ENCODE results near the gene ROBO1. TPM values are rescaled to one million over a fixed set of nuclear protein-coding genes. Genes with fewer than 3 reads are reported as not detected.

The ROBO1 gene
- total RNA-seq, 1 experiment from 2014 or later, result 67.6 TPM

- DNase-seq (ENCODE audit: low spot score), result no peak
- no peaks in the 10 kb centered on the region for H3K27me3 ChIP-seq (replicated peaks; ENCODE audit: insufficient read depth, low read depth, low read length, poor library complexity)
- no peaks in the 10 kb centered on the region for H3K36me3 ChIP-seq (ENCODE audit: insufficient read depth, low read length, poor library complexity, severe bottlenecking)
- no peak overlapping the region for H3K27ac ChIP-seq (ENCODE audit: low read depth, low read length, poor library complexity, severe bottlenecking)
- CTCF ChIA-PET, result no interaction called here
- no peak for TF ChIP-seq EZH2 (IDR thresholded peaks at IDR 0.05; ENCODE audit: borderline replicate concordance, low read depth, low read length, poor library complexity, severe bottlenecking)
- TF ChIP-seq, protein P1, sequence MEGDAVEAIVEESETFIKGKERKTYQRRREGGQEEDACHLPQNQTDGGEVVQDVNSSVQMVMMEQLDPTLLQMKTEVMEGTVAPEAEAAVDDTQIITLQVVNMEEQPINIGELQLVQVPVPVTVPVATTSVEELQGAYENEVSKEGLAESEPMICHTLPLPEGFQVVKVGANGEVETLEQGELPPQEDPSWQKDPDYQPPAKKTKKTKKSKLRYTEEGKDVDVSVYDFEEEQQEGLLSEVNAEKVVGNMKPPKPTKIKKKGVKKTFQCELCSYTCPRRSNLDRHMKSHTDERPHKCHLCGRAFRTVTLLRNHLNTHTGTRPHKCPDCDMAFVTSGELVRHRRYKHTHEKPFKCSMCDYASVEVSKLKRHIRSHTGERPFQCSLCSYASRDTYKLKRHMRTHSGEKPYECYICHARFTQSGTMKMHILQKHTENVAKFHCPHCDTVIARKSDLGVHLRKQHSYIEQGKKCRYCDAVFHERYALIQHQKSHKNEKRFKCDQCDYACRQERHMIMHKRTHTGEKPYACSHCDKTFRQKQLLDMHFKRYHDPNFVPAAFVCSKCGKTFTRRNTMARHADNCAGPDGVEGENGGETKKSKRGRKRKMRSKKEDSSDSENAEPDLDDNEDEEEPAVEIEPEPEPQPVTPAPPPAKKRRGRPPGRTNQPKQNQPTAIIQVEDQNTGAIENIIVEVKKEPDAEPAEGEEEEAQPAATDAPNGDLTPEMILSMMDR (conservative IDR thresholded peaks at IDR 0.05; ENCODE audit: low read depth, low read length), result no peak
- POLR2A ChIA-PET (ENCODE audit: low non-redundant PET), result no interaction called here
- BruUV-seq (replicated peaks), result no TSS peak
- no peak overlapping the region for H3K4me3 ChIP-seq (ENCODE audit: low read depth, low read length, poor library complexity, severe bottlenecking)
- H3K4me1 ChIP-seq (ENCODE audit: insufficient read depth, low read length, poor library complexity, severe bottlenecking), result no peaks in the 10 kb centered on the region
- intact Hi-C loops (cut with micrococcal nuclease; ENCODE audit: unreplicated experiment), result no loop called here
- H3K9me3 ChIP-seq (ENCODE audit: low read depth, low read length, poor library complexity, severe bottlenecking), result no peaks in the 10 kb centered on the region
These were observed 607.4 kb downstream of the ROBO1 start for GRCh38 chr3:79160421-79160820.

GRCh38 chr3:79159736-79160135 lies 608.1 kb downstream of the ROBO1 start:
- Histone ChIP-seq H3K4me3 (ENCODE audit: low read depth, low read length, poor library complexity, severe bottlenecking) (no peak overlapping the region), H3K36me3 (ENCODE audit: insufficient read depth, low read length, poor library complexity, severe bottlenecking) (no peaks in the 10 kb centered on the region), H3K27me3 (replicated peaks; ENCODE audit: insufficient read depth, low read depth, low read length, poor library complexity) (no peaks in the 10 kb centered on the region), H3K27ac (ENCODE audit: low read depth, low read length, poor library complexity, severe bottlenecking) (no peak overlapping the region), H3K4me1 (ENCODE audit: insufficient read depth, low read length, poor library complexity, severe bottlenecking) (no peaks in the 10 kb centered on the region), H3K9me3 (ENCODE audit: low read depth, low read length, poor library complexity, severe bottlenecking) (no peaks in the 10 kb centered on the region)
- BruUV-seq (replicated peaks), result no TSS peak
- ChIA-PET POLR2A (ENCODE audit: low non-redundant PET) (no interaction called here), CTCF (no interaction called here)
- no peak for TF ChIP-seq EZH2 (IDR thresholded peaks at IDR 0.05; ENCODE audit: borderline replicate concordance, low read depth, low read length, poor library complexity, severe bottlenecking)
- TF ChIP-seq, protein P1 (conservative IDR thresholded peaks at IDR 0.05; ENCODE audit: low read depth, low read length), result no peak
- no peak for DNase-seq (ENCODE audit: low spot score)
- intact Hi-C loops (cut with micrococcal nuclease; ENCODE audit: unreplicated experiment), result no loop called here

DNA sequence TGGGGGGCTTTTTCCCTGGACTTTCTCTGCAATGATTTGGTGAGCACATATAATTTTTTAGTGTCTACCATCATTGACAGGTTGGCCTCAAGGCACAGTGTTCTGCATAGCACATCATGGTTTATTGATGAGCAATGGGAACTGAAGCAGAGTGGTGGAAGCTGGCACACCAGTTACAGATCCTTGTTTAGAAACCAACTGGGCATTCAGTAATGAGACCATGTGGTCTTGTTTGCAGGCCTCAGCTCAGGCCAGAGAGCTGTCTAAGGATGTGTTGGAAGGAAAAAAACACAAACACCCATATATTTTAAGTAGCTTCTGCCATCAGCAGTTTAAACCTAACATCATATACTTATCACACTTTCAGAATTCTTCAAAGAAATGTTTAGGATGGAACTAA lies 610.6 kb downstream of the ROBO1 start:
- intact Hi-C loops (cut with micrococcal nuclease; ENCODE audit: unreplicated experiment), result no loop called here
- DNase-seq (ENCODE audit: low spot score), result no peak
- TF ChIP-seq EZH2 (IDR thresholded peaks at IDR 0.05; ENCODE audit: borderline replicate concordance, low read depth, low read length, poor library complexity, severe bottlenecking), result no peak
- TF ChIP-seq, protein P1 (conservative IDR thresholded peaks at IDR 0.05; ENCODE audit: low read depth, low read length), result no peak
- H3K4me3 ChIP-seq (ENCODE audit: low read depth, low read length, poor library complexity, severe bottlenecking), result no peak overlapping the region
- H3K36me3 ChIP-seq (ENCODE audit: insufficient read depth, low read length, poor library complexity, severe bottlenecking), result no peaks in the 10 kb centered on the region
- CTCF ChIA-PET, result no interaction called here
- H3K9me3 ChIP-seq (ENCODE audit: low read depth, low read length, poor library complexity, severe bottlenecking), result no peaks in the 10 kb centered on the region
- POLR2A ChIA-PET (ENCODE audit: low non-redundant PET), result interaction anchor here (0.6 kb wide), 1 partner anchor 132 kb away, joined by 4 read pairs; no protein-coding TSS in a partner anchor
- H3K27ac ChIP-seq (ENCODE audit: low read depth, low read length, poor library complexity, severe bottlenecking), result no peak overlapping the region
- no TSS peak for BruUV-seq (replicated peaks)
- H3K27me3 ChIP-seq (replicated peaks; ENCODE audit: insufficient read depth, low read depth, low read length, poor library complexity), result no peaks in the 10 kb centered on the region
- no peaks in the 10 kb centered on the region for H3K4me1 ChIP-seq (ENCODE audit: insufficient read depth, low read length, poor library complexity, severe bottlenecking)

All from A673 (cell line).